Naive thymus-derived CD4-positive, alpha-beta T cell (primary cell): Measurements from ENCODE around the gene GRM5. TPM values are rescaled to one million over a fixed set of nuclear protein-coding genes. Genes with fewer than 3 reads are reported as not detected.

Source experiments
- ATAC-seq: fragments of 150-1000 bp; cut with Tn5 transposase; 2 replicates; pipeline ENCODE4 v1.10.0; 2021; ENCODE audit warnings: mild to moderate bottlenecking, moderate library complexity
- CTCF ChIA-PET: fragments of 350-600 bp; sonication (Branson Sonifier 250); formaldehyde crosslinking; loops from one replicate; lab custom pipeline; 2021; ENCODE audit warnings: antibody characterized with exemption; lab: Charles Lee
- POLR2A ChIA-PET: fragments of 350-600 bp; sonication (Branson Sonifier 250); formaldehyde crosslinking; loops from one replicate; lab custom pipeline; 2021; ENCODE audit warnings: antibody characterized with exemption, inconsistent platforms; lab: Charles Lee
- DNase-seq, 9 donors: peaks; one replicate each; pipeline versions ENCODE4 v3.0.0 to v3.0.0-alpha.2; 2020 to 2022; ENCODE audit warnings: mixed read lengths in 1 of 9
- H3K27ac ChIP-seq: one replicate; pipeline ENCODE4 v1.7.0; 2013; ENCODE audit warnings: mild to moderate bottlenecking, low read depth, low read length, moderate library complexity
- H3K27me3 ChIP-seq, 2 donors: one replicate each; pipeline ENCODE4 v1.7.0; 2013; ENCODE audit warnings: low read length in 2 of 2, mild to moderate bottlenecking in 2 of 2, moderate library complexity in 2 of 2; ENCODE audit not compliant: control insufficient read depth in 2 of 2, insufficient read depth in 2 of 2
- H3K36me3 ChIP-seq, 3 experiments: 1 replicate in 2 of 3; 2 replicates in 1 of 3; pipeline ENCODE4 v1.7.0; 2013; ENCODE audit warnings: low read length in 3 of 3, mild to moderate bottlenecking in 3 of 3, moderate library complexity in 1 of 3; ENCODE audit not compliant: insufficient read depth in 3 of 3, control insufficient read depth in 2 of 3
- H3K4me1 ChIP-seq, 2 donors: one replicate each; pipeline ENCODE4 v1.7.0; 2013; ENCODE audit warnings: low read length in 2 of 2, mild to moderate bottlenecking in 2 of 2, moderate library complexity in 1 of 2; ENCODE audit not compliant: control insufficient read depth in 2 of 2, insufficient read depth in 2 of 2
- H3K4me3 ChIP-seq: 2 replicates; pipeline ENCODE4 v1.7.0; 2013; ENCODE audit warnings: mild to moderate bottlenecking, low read length
- H3K9me3 ChIP-seq, 3 experiments: 1 replicate in 2 of 3; 2 replicates in 1 of 3; pipeline ENCODE4 v1.7.0; 2013; ENCODE audit warnings: low read length in 3 of 3; ENCODE audit not compliant: control insufficient read depth in 2 of 3
- H3K27ac Mint-ChIP-seq, 9 donors: one replicate each; pipeline ENCODE4 v1.8.0; 2020 to 2022; ENCODE audit warnings: mixed read lengths in 9 of 9, mild to moderate bottlenecking in 8 of 9, moderate library complexity in 5 of 9, inconsistent platforms in 2 of 9
- H3K27me3 Mint-ChIP-seq, 5 donors: one replicate each; pipeline ENCODE4 v1.8.0; 2021 to 2022; ENCODE audit warnings: mixed read lengths in 5 of 5, mild to moderate bottlenecking in 1 of 5
- H3K36me3 Mint-ChIP-seq, 5 donors: one replicate each; pipeline ENCODE4 v1.8.0; 2020 to 2022; ENCODE audit warnings: mixed read lengths in 5 of 5, mild to moderate bottlenecking in 3 of 5, inconsistent platforms in 1 of 5
- H3K4me1 Mint-ChIP-seq, 7 donors: one replicate each; pipeline ENCODE4 v1.8.0; 2020 to 2022; ENCODE audit warnings: mixed read lengths in 7 of 7, mild to moderate bottlenecking in 3 of 7, inconsistent platforms in 1 of 7
- H3K4me3 Mint-ChIP-seq, 10 donors: one replicate each; pipeline ENCODE4 v1.8.0; 2020 to 2022; ENCODE audit warnings: mild to moderate bottlenecking in 10 of 10, mixed read lengths in 10 of 10, moderate library complexity in 6 of 10, inconsistent platforms in 2 of 10
- H3K9me3 Mint-ChIP-seq, 11 donors: one replicate each; pipeline ENCODE4 v1.8.0; 2020 to 2022; ENCODE audit warnings: mixed read lengths in 11 of 11, mild to moderate bottlenecking in 4 of 11, inconsistent platforms in 1 of 11, moderate library complexity in 1 of 11
- intact Hi-C, 2 donors: fragments of 100-400 bp; cut with micrococcal nuclease; formaldehyde crosslinking; loops; one replicate each; pipeline ENCODE4 v1.15.1; 2023
- polyA plus RNA-seq, 2 donors: library from polyadenylated mRNA; unstranded; fragments of 300-500 nt; fragmentation: Illumina TruSeq; gene quantifications; one replicate each; pipeline ENCODE4 v1.2.3, GENCODE V29; 2021
- total RNA-seq, 6 experiments: library from RNA in 5 of 6; stranded (reverse) in 5 of 6; gene quantifications; 1 replicate in 5 of 6; 2 replicates in 1 of 6; pipeline ENCODE4 v1.2.3 and lab custom pipeline; 2021 to 2026

Gene GRM5
- total and polyA plus RNA-seq, 7 experiments from 2014 or later, result not detected

- no peak overlapping the region for H3K27ac ChIP-seq
- H3K27ac Mint-ChIP-seq, result peak overlapping the region in 7 of 9 donors; percentile 7 to 69 (median 32)
- peaks cover 0 to 3% of the 10 kb centered on the region in 2 donors for H3K4me1 ChIP-seq
- H3K36me3 ChIP-seq, result no peaks in the 10 kb centered on the region
- H3K36me3 Mint-ChIP-seq, result peaks cover 0 to 5% (median 0%) of the 10 kb centered on the region in 5 donors
- peaks cover 0 to 9% (median 4%) of the 10 kb centered on the region in 11 donors for H3K9me3 Mint-ChIP-seq
- ChIA-PET CTCF (no interaction called here), POLR2A (interaction anchor here (1.0 kb wide), 1 partner anchor 12 kb away, joined by 3 read pairs; no protein-coding TSS in a partner anchor)
- H3K27me3 Mint-ChIP-seq, result no peaks in the 10 kb centered on the region
- ATAC-seq, result peak; percentile 80
- no peaks in the 10 kb centered on the region for H3K9me3 ChIP-seq
- peaks cover 0 to 10% (median 9%) of the 10 kb centered on the region in 7 donors for H3K4me1 Mint-ChIP-seq
- intact Hi-C loops, result no loop called here
- peak in 7 of 9 donors; percentile 39 to 65 (median 56) for DNase-seq
- no peak overlapping the region for H3K4me3 Mint-ChIP-seq
- H3K4me3 ChIP-seq, result no peak overlapping the region
- H3K27me3 ChIP-seq, result no peaks in the 10 kb centered on the region
Measured at GRCh38 chr11:88689548-88690240, 376.1 kb downstream of the GRM5 start.

- DNase-seq, result no peak
- ChIA-PET POLR2A (no interaction called here), CTCF (interaction anchor here (0.7 kb wide), 1 partner anchor 31 kb away, joined by 4 read pairs; no protein-coding TSS in a partner anchor)
- Histone ChIP-seq H3K27me3 (no peaks in the 10 kb centered on the region), H3K27ac (no peak overlapping the region), H3K9me3 (no peaks in the 10 kb centered on the region), H3K36me3 (no peaks in the 10 kb centered on the region), H3K4me3 (no peak overlapping the region), H3K4me1 (no peaks in the 10 kb centered on the region)
- Mint-ChIP-seq H3K4me3 (no peak overlapping the region), H3K4me1 (peaks cover 0 to 8% (median 7%) of the 10 kb centered on the region in 7 donors), H3K27ac (no peak overlapping the region), H3K27me3 (no peaks in the 10 kb centered on the region), H3K36me3 (peaks cover 0 to 10% (median 5%) of the 10 kb centered on the region in 5 donors), H3K9me3 (peaks cover 1 to 15% (median 8%) of the 10 kb centered on the region in 11 donors)
- no peak for ATAC-seq
- intact Hi-C loops, result loop anchor here in 1 of 2 donors (2.0 kb wide), 1 partner anchor 14 kb away; no protein-coding TSS in a partner anchor
Measured at GRCh38 chr11:88683024-88683423, 382.8 kb downstream of the GRM5 start.

DNA sequence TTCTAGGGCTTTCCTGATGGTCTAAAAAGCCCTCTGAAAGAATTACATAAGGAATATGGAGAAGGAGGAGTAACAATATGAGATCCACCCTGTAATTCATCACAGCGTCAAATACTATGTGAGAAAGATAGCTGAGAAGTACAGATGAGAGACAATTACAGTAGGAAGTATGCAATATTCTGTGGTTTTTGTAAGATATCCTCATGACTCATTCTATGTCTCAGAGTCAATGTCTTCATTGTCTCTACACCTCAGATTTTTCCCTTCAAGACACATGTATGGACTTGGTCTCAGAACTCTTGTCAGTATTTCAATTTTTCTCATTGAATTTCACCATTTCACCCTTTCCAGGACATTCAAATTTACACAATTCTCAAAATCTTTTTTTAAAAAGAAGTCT, 385.0 kb downstream of the GRM5 start:
- intact Hi-C loops, result no loop called here
- Histone ChIP-seq H3K4me3 (no peak overlapping the region), H3K27me3 (no peaks in the 10 kb centered on the region), H3K4me1 (no peaks in the 10 kb centered on the region), H3K36me3 (no peaks in the 10 kb centered on the region), H3K27ac (no peak overlapping the region), H3K9me3 (no peaks in the 10 kb centered on the region)
- H3K27me3 Mint-ChIP-seq, result no peaks in the 10 kb centered on the region
- peaks cover 0 to 10% (median 5%) of the 10 kb centered on the region in 5 donors for H3K36me3 Mint-ChIP-seq
- H3K4me1 Mint-ChIP-seq, result peaks cover 0 to 8% (median 7%) of the 10 kb centered on the region in 7 donors
- POLR2A ChIA-PET, result no interaction called here
- peaks cover 1 to 15% (median 7%) of the 10 kb centered on the region in 11 donors for H3K9me3 Mint-ChIP-seq
- H3K4me3 Mint-ChIP-seq, result no peak overlapping the region
- ATAC-seq (no peak), DNase-seq (no peak)
- H3K27ac Mint-ChIP-seq, result no peak overlapping the region
- CTCF ChIA-PET, result no interaction called here

- DNase-seq (no peak), ATAC-seq (no peak)
- POLR2A ChIA-PET, result no interaction called here
- peaks cover 0 to 12% (median 2%) of the 10 kb centered on the region in 7 donors for H3K4me1 Mint-ChIP-seq
- peaks cover 0 to 10% (median 0%) of the 10 kb centered on the region in 11 donors for H3K9me3 Mint-ChIP-seq
- peaks cover 0 to 3% (median 0%) of the 10 kb centered on the region in 5 donors for H3K36me3 Mint-ChIP-seq
- H3K36me3 ChIP-seq, result no peaks in the 10 kb centered on the region
- no peak overlapping the region for H3K27ac Mint-ChIP-seq
- no peak overlapping the region for H3K4me3 Mint-ChIP-seq
- CTCF ChIA-PET, result no interaction called here
- H3K27ac ChIP-seq, result no peak overlapping the region
- no peaks in the 10 kb centered on the region for H3K4me1 ChIP-seq
- H3K9me3 ChIP-seq, result no peaks in the 10 kb centered on the region
- H3K4me3 ChIP-seq, result no peak overlapping the region
- intact Hi-C loops, result no loop called here
- H3K27me3 ChIP-seq, result no peaks in the 10 kb centered on the region
- no peaks in the 10 kb centered on the region for H3K27me3 Mint-ChIP-seq
Measured at GRCh38 chr11:88666364-88666763, 399.4 kb downstream of the GRM5 start.

GRCh38 chr11:88657076-88657738, 408.6 kb downstream of the GRM5 start:
- Histone ChIP-seq H3K36me3 (no peaks in the 10 kb centered on the region), H3K27me3 (no peaks in the 10 kb centered on the region), H3K27ac (no peak overlapping the region), H3K4me3 (no peak overlapping the region), H3K9me3 (no peaks in the 10 kb centered on the region), H3K4me1 (no peaks in the 10 kb centered on the region)
- H3K36me3 Mint-ChIP-seq, result no peaks in the 10 kb centered on the region
- POLR2A ChIA-PET, result interaction anchor here (1.3 kb wide), 1 partner anchor 105 kb away, joined by 3 read pairs; no protein-coding TSS in a partner anchor
- CTCF ChIA-PET, result no interaction called here
- intact Hi-C loops, result no loop called here
- peak overlapping the region in 6 of 9 donors; percentile 2 to 69 (median 28) for H3K27ac Mint-ChIP-seq
- H3K4me3 Mint-ChIP-seq, result peak overlapping the region in 9 of 10 donors; percentile 8 to 79 (median 71)
- DNase-seq, result peak in 1 of 9 donors; percentile 4
- H3K4me1 Mint-ChIP-seq, result peaks cover 0 to 27% (median 12%) of the 10 kb centered on the region in 7 donors
- no peaks in the 10 kb centered on the region for H3K27me3 Mint-ChIP-seq
- no peak for ATAC-seq
- H3K9me3 Mint-ChIP-seq, result peaks cover 0 to 2% (median 0%) of the 10 kb centered on the region in 11 donors

DNA sequence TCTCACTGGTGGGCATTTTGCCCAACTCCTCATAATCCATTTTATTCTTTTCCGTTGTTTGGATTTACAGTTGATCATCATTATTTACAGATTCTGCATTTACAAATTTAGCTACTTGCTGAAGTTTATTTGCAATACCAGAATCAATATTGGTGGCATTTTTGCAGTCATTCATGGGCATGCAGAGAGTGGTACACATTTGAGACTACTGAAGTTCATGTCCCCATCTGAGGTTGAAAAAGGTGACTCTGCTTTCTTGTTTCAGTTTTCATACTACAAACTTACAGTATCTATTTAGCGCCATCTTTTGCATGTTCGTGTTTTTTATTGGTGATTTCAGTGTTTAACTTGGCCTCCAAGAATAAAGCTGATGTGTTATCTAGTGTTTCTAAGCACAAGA, 409.5 kb downstream of the GRM5 start:
- Mint-ChIP-seq H3K36me3 (no peaks in the 10 kb centered on the region), H3K27ac (no peak overlapping the region), H3K9me3 (peaks cover 0 to 2% (median 0%) of the 10 kb centered on the region in 11 donors), H3K4me1 (peaks cover 0 to 27% (median 12%) of the 10 kb centered on the region in 7 donors), H3K4me3 (no peak overlapping the region), H3K27me3 (no peaks in the 10 kb centered on the region)
- no peaks in the 10 kb centered on the region for H3K9me3 ChIP-seq
- H3K4me3 ChIP-seq, result no peak overlapping the region
- H3K36me3 ChIP-seq, result no peaks in the 10 kb centered on the region
- ChIA-PET CTCF (no interaction called here), POLR2A (interaction anchor here (1.3 kb wide), 1 partner anchor 104 kb away, joined by 3 read pairs; no protein-coding TSS in a partner anchor)
- DNase-seq, result no peak
- no peaks in the 10 kb centered on the region for H3K4me1 ChIP-seq
- intact Hi-C loops, result no loop called here
- no peak for ATAC-seq
- no peak overlapping the region for H3K27ac ChIP-seq
- H3K27me3 ChIP-seq, result no peaks in the 10 kb centered on the region
